C4-2B (cell line): ENCODE measurements around the gene OR2W3.
A peak's percentile ranks its signal among the peaks of the same experiment; 100 is the strongest.

Experiments
- H3K27ac ChIP-seq: fragments of 450-650 bp; 2 replicates; pipeline ENCODE4 v1.5.1; 2017
- CTCF ChIP-seq: fragments of 450-650 bp; conservative IDR thresholded peaks from 2 replicates; pipeline ENCODE4 v1.5.1; 2017; ENCODE audit warnings: mild to moderate bottlenecking
- ZFX ChIP-seq: fragments of 450-650 bp; IDR thresholded peaks from 2 replicates; pipeline ENCODE4 v1.6.1; 2017

OR2W3 gene

DNA sequence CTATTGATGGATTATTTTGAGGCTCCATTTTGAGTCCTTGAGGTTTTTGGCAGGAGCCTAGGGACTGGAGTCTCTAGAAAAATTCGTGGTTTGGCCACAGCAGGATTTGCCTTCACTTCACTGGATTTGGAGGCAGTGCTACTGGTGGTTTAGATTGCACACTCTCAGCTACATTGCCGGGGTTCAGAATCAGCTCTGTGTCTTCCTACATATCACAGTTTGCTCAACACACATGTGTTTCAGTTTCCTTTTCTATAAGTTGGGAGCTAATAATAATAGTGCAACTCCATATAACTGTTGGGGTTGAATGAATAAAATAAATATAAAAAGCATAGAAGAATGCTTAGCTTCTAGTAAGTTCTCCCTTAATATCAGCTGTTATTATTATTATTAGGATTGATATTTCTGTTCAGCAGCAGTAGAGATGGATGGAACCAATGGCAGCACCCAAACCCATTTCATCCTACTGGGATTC is at the start of gene OR2W3:
OR2W3 (plus strand) TSS at position 425 of the 475 bp plus-strand sequence; CDS start at position 425, 0 bp downstream.
- no peak within 1 kb of the TSS for H3K27ac ChIP-seq
- TF ChIP-seq ZFX, result no peak
- TF ChIP-seq CTCF, result no peak

DNA sequence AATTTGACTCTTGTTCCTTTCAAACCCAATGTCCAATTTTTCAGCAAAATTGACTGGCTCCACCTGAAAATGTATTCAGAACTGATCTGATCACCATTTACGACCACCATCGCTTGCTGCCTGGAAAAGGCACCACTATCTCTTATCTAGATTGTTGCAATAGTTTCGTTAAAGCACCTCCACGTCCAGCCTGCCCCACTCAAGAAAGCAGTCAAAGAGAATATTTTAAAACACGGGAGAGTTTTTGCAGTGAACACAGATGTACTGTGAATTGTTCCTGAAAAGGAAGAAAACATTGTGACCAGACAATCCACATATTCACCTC is 49.7 kb upstream of the OR2W3 start:
- TF ChIP-seq CTCF (no peak), ZFX (no peak)

GRCh38 chr1:247848346-247848745 is 47.0 kb upstream of the OR2W3 start:
- no peak overlapping the region for H3K27ac ChIP-seq
- TF ChIP-seq ZFX (no peak), CTCF (no peak)

More for the DNA sequence above, 49.7 kb upstream of the OR2W3 start:
- no peak overlapping the region for H3K27ac ChIP-seq

DNA sequence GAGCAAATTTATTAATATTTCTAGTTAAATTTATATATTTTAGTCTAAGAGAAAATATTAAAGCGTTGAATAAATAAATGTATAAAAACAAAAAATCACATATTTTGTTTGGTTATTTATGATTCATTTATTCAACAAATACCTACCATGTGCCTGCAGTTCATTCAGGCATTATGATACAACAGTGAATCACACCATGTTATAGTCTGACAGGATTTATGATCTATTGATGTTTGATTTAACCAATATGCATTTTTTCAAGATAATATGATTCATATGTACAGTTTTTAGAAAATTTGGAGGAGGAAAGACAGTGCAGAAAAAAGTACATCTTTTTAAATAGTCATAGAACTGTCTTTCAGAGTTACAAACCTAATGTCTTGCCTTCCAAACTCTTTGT is 45.8 kb upstream of the OR2W3 start:
- no peak for TF ChIP-seq ZFX
- TF ChIP-seq CTCF, result no peak
- no peak overlapping the region for H3K27ac ChIP-seq

GRCh38 chr1:247854899-247855545 is 40.4 kb upstream of the OR2W3 start:
- TF ChIP-seq CTCF, result no peak
- TF ChIP-seq ZFX, result no peak
- H3K27ac ChIP-seq, result no peak overlapping the region

DNA sequence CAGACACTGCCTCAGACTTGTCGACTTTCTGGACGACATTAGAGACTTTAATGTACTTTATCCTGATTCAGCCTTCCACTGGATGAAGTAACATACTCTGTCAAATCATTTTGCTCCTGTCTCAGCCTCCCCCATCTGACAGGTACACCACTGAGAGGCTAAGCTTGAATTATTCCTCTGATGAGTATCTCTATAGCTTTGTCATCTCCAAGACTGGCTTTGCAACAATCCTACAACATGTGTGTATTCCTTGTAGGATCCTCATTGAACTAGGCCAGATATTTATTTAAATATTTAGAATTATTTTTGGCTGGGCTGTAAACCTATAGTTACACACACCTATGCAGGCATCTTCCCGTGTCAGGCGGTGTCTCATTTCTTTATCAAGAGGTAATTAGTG is 39.5 kb upstream of the OR2W3 start:
- H3K27ac ChIP-seq, result no peak overlapping the region
- TF ChIP-seq ZFX (no peak), CTCF (no peak)

GRCh38 chr1:247857069-247857984 is 38.1 kb upstream of the OR2W3 start, which contains the start of gene TRIM58:
Gene TRIM58, plus strand, starts transcription at chr1:247857187. Its CDS starts 60 bp downstream, at chr1:247857247.
- TF ChIP-seq ZFX (no peak), CTCF (peak; percentile 16)
- H3K27ac ChIP-seq, result no peak within 1 kb of the TSS
